Activated naive CD8-positive, alpha-beta T cell treated with anti-CD3 and anti-CD28 coated beads for 36 hours (primary cell): ENCODE measurements around the gene NR6A1. TPM values are rescaled to one million over a fixed set of nuclear protein-coding genes. Genes with fewer than 3 reads are reported as not detected.
"Not testable (repeated sequence)": the region's sequence is repeated elsewhere in the genome, so short reads cannot be mapped to it uniquely, and the experiment has no call there.

Experiments
- DNase-seq: peaks from one replicate; pipeline ENCODE4 v3.0.0; 2021
- H3K27ac Mint-ChIP-seq: one replicate; pipeline ENCODE4 v1.8.0; 2022; ENCODE audit warnings: mild to moderate bottlenecking, moderate library complexity, mixed read lengths
- H3K27me3 Mint-ChIP-seq: one replicate; pipeline ENCODE4 v1.8.0; 2022; ENCODE audit warnings: mild to moderate bottlenecking, mixed read lengths
- H3K36me3 Mint-ChIP-seq: one replicate; pipeline ENCODE4 v1.8.0; 2021; ENCODE audit warnings: mild to moderate bottlenecking, mixed read lengths
- H3K4me1 Mint-ChIP-seq: one replicate; pipeline ENCODE4 v1.8.0; 2021; ENCODE audit warnings: mixed read lengths
- H3K4me3 Mint-ChIP-seq: one replicate; pipeline ENCODE4 v1.8.0; 2022; ENCODE audit warnings: mild to moderate bottlenecking, moderate library complexity, mixed read lengths
- H3K9me3 Mint-ChIP-seq: one replicate; pipeline ENCODE4 v1.8.0; 2022; ENCODE audit warnings: mixed read lengths
- total RNA-seq, 2 experiments: library from RNA; stranded (reverse); gene quantifications; one replicate each; pipeline ENCODE4 v1.2.3, GENCODE V29; 2021

The NR6A1 gene
- total RNA-seq, 2 experiments from 2014 or later = 1.2 to 1.3 TPM

DNA sequence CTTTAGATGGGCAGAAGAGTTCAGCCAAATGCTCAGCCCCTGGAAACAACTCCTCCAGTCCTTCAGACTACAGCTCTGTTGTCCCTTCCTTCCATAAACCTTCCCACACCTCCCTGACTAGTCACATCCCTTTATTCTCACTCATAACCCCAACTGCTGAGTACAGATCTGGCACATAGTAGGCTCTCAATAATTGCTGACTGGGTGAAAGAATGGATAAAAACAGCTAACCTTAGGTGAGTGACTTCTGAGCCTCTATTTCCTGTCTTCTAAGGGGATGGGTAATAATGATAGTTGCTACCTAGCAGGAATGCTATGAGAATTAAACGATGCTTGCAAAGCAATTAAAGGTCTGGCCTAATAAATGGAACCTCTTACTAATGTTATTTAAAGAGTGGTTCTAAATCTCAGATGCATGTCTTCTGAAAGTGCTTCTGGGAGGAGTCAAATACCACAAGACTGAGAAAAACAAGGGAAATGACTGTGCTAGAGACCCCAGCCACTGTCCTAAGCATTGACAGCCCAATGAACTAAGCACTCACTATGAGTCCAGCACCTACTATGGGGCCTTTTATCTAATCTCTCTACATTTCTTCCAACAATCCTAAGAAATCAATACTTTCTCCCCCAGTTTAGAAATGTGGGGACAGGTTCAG is 2.5 kb upstream of the NR6A1 start:
- no peak overlapping the region for H3K4me3 Mint-ChIP-seq
- H3K27me3 Mint-ChIP-seq = peaks cover 79% of the 10 kb centered on the region
- no peak for DNase-seq
- peaks cover 38% of the 10 kb centered on the region for H3K4me1 Mint-ChIP-seq
- H3K36me3 Mint-ChIP-seq = no peaks in the 10 kb centered on the region
- no peak overlapping the region for H3K27ac Mint-ChIP-seq
- no peaks in the 10 kb centered on the region for H3K9me3 Mint-ChIP-seq

GRCh38 chr9:124772877-124773276 is 1.8 kb upstream of the NR6A1 start:
- peak overlapping the region; percentile 82 for H3K4me3 Mint-ChIP-seq
- DNase-seq, H3K36me3 Mint-ChIP-seq, H3K27ac Mint-ChIP-seq, H3K9me3 Mint-ChIP-seq: not testable (repeated sequence)
- peaks cover 82% of the 10 kb centered on the region for H3K27me3 Mint-ChIP-seq
- peaks cover 38% of the 10 kb centered on the region for H3K4me1 Mint-ChIP-seq

GRCh38 chr9:124771867-124772679 is 962 bp upstream of the NR6A1 start:
- DNase-seq = peak; percentile 41
- peak overlapping the region; percentile 82 for H3K4me3 Mint-ChIP-seq
- no peaks in the 10 kb centered on the region for H3K36me3 Mint-ChIP-seq
- peak overlapping the region; percentile 86 for H3K27ac Mint-ChIP-seq
- no peaks in the 10 kb centered on the region for H3K9me3 Mint-ChIP-seq
- H3K27me3 Mint-ChIP-seq = peaks cover 85% of the 10 kb centered on the region
- peaks cover 38% of the 10 kb centered on the region for H3K4me1 Mint-ChIP-seq

DNA sequence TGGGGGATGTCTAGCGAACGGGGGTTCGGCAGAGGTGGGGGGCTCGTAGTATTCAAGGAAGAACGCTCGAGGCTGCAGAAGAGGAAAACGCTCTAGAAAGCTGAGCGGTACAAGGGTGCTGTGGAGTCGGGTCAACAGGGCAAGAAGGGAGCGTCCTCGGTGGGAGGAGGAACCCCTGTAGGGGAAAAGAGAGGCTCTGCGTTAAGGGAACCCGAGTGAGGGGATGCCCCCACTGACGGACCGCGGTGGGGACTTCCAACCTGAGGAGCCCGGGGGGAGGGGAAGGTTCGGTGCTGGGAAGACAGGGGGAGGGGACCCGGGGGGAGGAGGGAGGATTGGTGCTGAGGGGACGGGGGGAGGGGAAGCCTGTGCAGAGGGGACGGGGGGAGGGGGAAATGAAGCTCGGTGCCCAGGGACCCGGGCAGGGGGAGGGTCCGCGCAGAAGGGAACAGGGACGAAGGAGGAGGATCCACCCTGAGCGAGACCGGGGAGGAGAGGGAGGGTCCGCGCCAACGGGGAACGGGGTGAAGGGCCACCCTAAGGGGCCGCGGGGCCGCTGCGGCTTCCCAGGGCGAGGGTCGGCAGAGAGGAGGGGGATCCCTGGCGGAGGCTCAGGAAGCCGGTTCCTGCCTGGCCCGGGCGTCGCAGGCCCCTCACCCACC is 621 bp downstream of the NR6A1 start:
- peak overlapping the region; percentile 86 for H3K4me3 Mint-ChIP-seq
- no peak overlapping the region for H3K27ac Mint-ChIP-seq
- H3K9me3 Mint-ChIP-seq = no peaks in the 10 kb centered on the region
- DNase-seq = peak; percentile 18
- H3K4me1 Mint-ChIP-seq = peaks cover 33% of the 10 kb centered on the region
- H3K36me3 Mint-ChIP-seq = no peaks in the 10 kb centered on the region
- peaks cover 88% of the 10 kb centered on the region for H3K27me3 Mint-ChIP-seq

DNA sequence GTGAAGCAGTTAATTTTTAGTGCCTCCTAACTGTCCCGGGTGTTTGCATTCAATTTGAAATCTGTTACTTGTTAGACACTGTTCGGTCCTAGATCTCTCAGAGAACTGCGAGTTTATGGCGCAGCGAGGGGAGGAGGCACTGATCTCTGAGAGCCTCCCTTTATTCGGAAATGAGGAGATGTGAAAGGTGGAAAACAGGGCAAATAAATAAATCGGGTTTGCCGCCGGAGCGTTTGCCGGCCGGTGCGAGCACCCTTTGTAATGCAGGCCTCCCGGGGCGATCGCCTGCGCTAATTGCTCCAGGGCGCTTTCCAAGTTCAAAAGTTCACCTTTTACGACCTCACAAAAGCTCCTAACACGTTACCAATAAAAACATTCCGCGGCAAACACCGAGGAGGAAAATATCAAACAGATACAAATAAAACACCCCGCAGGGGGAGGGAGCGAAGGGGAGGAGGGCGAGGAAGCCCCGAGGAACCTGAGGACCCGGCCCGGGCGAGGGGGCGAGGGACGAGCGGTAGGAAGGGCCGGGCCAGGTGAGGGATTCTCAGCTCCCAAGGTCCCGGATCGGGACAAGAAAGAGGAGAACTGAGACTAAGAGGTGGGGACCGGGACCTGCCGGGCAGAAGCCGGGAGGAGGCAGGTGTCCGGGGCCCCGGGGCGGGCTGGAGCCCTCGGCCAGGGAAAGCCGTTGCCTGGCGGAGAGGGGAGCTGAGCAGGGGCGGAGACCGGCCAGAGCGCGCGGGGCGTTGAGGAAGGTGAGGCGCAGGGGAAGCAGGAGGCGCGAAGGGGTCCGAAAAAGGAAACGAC is 1.4 kb downstream of the NR6A1 start:
- peak overlapping the region; percentile 86 for H3K4me3 Mint-ChIP-seq
- no peak overlapping the region for H3K27ac Mint-ChIP-seq
- H3K9me3 Mint-ChIP-seq = no peaks in the 10 kb centered on the region
- no peaks in the 10 kb centered on the region for H3K36me3 Mint-ChIP-seq
- peaks cover 88% of the 10 kb centered on the region for H3K27me3 Mint-ChIP-seq
- peaks cover 32% of the 10 kb centered on the region for H3K4me1 Mint-ChIP-seq
- peak; percentile 19 for DNase-seq

DNA sequence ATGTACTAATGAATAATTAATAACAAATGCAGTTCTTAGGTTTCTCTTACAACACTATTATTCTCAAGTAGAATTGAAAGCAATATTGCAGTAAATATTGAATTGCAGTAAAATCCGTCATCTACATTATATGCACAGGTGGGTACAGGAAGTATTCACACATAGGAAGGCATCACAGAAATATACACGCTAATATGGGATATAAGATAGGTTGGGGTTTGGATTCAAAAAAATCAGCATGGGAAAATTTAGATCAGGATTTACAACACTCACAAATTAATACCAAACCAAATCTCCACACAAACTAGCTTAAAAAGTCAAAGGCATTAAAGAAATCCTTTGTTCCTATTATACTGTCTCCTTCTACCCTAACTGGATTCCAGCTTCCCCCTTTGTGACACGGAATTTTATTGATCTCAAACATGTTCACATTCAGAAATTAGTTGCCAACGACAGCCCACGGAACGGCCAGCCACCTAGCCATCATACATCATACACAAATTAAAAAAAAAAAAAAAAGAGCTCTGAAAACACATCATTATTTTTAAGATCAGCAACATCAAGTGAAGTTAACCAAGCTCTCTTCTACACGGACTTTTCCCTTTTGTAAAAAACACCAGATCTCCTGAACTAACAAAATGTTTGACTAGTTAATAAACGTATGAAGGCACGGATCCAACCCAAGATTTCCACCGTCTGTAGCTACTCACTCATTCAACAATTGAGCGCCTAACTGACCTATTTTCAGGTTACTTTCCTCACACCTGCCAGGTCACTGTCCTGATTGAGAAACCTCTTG is 2.2 kb downstream of the NR6A1 start:
- H3K4me3 Mint-ChIP-seq = peak overlapping the region; percentile 86
- H3K27ac Mint-ChIP-seq = no peak overlapping the region
- no peaks in the 10 kb centered on the region for H3K36me3 Mint-ChIP-seq
- H3K9me3 Mint-ChIP-seq = no peaks in the 10 kb centered on the region
- DNase-seq = no peak
- peaks cover 24% of the 10 kb centered on the region for H3K4me1 Mint-ChIP-seq
- peaks cover 88% of the 10 kb centered on the region for H3K27me3 Mint-ChIP-seq

DNA sequence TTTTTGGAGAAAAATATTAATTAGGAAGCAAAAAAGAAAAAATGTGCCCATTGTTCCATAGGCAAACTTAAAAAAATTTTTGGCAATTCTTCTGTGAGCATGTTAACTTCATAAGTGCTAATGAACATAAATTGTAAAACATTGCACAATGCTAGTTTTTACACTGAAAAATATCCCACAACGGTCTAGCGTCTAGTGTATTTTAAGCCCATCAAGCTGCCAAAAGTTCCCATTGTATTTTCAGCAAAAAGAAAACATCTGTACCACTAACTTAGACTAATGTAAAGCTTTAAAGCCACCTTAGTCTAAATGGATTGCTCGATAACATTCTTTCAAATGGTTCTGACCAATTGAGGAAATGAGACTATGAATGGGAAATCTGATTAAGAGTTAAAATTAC is 2.8 kb downstream of the NR6A1 start:
- Mint-ChIP-seq H3K4me1 (peaks cover 19% of the 10 kb centered on the region), H3K4me3 (no peak overlapping the region), H3K9me3 (no peaks in the 10 kb centered on the region), H3K27me3 (peaks cover 90% of the 10 kb centered on the region), H3K36me3 (no peaks in the 10 kb centered on the region), H3K27ac (no peak overlapping the region)
- DNase-seq = no peak

- Mint-ChIP-seq H3K4me3 (no peak overlapping the region), H3K9me3 (no peaks in the 10 kb centered on the region), H3K4me1 (peaks cover 18% of the 10 kb centered on the region), H3K27me3 (peaks cover 90% of the 10 kb centered on the region), H3K36me3 (no peaks in the 10 kb centered on the region), H3K27ac (no peak overlapping the region)
- DNase-seq = no peak
Measured at GRCh38 chr9:124767821-124768220, 3.3 kb downstream of the NR6A1 start.

DNA sequence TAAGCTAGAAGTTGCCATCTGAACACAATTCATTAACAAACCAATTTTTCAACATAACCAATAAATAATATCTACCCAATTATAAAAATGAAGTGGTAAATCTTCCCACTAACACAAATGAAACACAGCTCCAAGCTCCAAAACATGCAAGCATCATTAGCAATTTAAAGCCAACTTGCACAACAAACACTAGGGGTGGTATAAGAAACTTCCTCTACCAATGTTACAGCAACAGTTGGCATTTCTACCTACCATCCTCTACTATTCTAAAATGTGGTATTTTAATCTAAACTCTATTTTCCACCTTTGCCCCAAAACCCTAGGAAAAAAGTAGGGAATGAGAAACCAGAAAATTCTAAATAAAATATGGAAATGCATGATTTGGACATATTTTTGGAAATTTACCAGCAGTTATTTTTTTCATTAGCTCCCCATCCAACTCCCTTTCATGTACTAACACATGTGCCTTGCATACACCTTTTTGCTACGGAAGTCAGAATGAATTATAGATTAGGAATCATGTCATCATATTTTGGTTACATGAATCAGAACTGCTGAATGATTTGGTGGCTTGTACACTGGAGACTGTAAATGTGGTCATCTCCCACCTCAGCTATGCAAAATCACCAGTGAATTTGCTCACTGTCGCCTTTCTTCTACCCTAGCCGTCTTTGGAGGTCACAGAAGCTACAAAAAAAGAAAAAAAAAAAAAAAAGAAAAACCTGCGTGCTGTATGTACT is 4.1 kb downstream of the NR6A1 start:
- Mint-ChIP-seq H3K27me3 (peaks cover 89% of the 10 kb centered on the region), H3K36me3 (no peaks in the 10 kb centered on the region), H3K9me3 (no peaks in the 10 kb centered on the region), H3K4me1 (peaks cover 18% of the 10 kb centered on the region), H3K27ac (no peak overlapping the region), H3K4me3 (no peak overlapping the region)
- no peak for DNase-seq

DNA sequence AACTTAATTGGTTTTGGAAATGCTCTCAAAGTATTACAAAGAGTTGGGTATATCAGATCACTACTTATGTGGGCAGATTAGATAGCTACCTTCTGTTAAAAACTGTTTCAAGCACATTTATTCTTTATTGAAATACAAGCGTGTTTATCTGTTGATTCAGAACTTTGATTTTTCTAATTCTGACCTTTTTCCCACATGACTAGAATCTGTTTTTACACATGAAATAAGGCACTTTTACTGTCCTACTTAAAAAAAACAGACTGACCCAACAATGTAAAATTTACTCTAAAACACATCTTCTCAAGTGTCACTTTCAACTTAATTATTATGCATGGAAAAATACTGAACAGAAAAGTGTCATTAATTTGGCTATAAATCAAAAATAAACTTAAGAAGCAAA is 4.8 kb downstream of the NR6A1 start:
- no peaks in the 10 kb centered on the region for H3K9me3 Mint-ChIP-seq
- no peaks in the 10 kb centered on the region for H3K36me3 Mint-ChIP-seq
- no peak for DNase-seq
- no peak overlapping the region for H3K4me3 Mint-ChIP-seq
- peaks cover 91% of the 10 kb centered on the region for H3K27me3 Mint-ChIP-seq
- no peak overlapping the region for H3K27ac Mint-ChIP-seq
- H3K4me1 Mint-ChIP-seq = peaks cover 12% of the 10 kb centered on the region

GRCh38 chr9:124765439-124765835 is 5.7 kb downstream of the NR6A1 start:
- no peak overlapping the region for H3K27ac Mint-ChIP-seq
- H3K4me3 Mint-ChIP-seq = no peak overlapping the region
- H3K9me3 Mint-ChIP-seq = no peaks in the 10 kb centered on the region
- DNase-seq = no peak
- peaks cover 98% of the 10 kb centered on the region for H3K27me3 Mint-ChIP-seq
- peaks cover 11% of the 10 kb centered on the region for H3K4me1 Mint-ChIP-seq
- no peaks in the 10 kb centered on the region for H3K36me3 Mint-ChIP-seq

GRCh38 chr9:124764774-124765438 is 6.2 kb downstream of the NR6A1 start:
- no peaks in the 10 kb centered on the region for H3K36me3 Mint-ChIP-seq

GRCh38 chr9:124762633-124763032 is 8.5 kb downstream of the NR6A1 start:
- no peaks in the 10 kb centered on the region for H3K9me3 Mint-ChIP-seq
- no peak overlapping the region for H3K4me3 Mint-ChIP-seq
- peaks cover 2% of the 10 kb centered on the region for H3K4me1 Mint-ChIP-seq
- H3K27me3 Mint-ChIP-seq = peaks cover 97% of the 10 kb centered on the region
- H3K27ac Mint-ChIP-seq = no peak overlapping the region
- DNase-seq = no peak
- no peaks in the 10 kb centered on the region for H3K36me3 Mint-ChIP-seq

More at GRCh38 chr9:124764774-124765438, 6.2 kb downstream of the NR6A1 start:
- peaks cover 7% of the 10 kb centered on the region for H3K4me1 Mint-ChIP-seq
- no peaks in the 10 kb centered on the region for H3K9me3 Mint-ChIP-seq
- H3K27ac Mint-ChIP-seq = no peak overlapping the region
- DNase-seq = no peak
- H3K27me3 Mint-ChIP-seq = peaks cover 97% of the 10 kb centered on the region
- H3K4me3 Mint-ChIP-seq = no peak overlapping the region
